ENCODE measurements around the gene PEX16.

GRCh38 chr11:45917623-45918330 is at the start of gene PEX16:
- TF ChIP-seq CTCF (IDR thresholded peaks at IDR 0.05; ENCODE audit: poor library complexity, severe bottlenecking) (no peak), POLR2AphosphoS5 (IDR thresholded peaks at IDR 0.05) (peak; percentile 73), EP300 (conservative IDR thresholded peaks at IDR 0.05; ENCODE audit: poor library complexity, severe bottlenecking) (peak; percentile 65), EZH2 (IDR thresholded peaks at IDR 0.05; ENCODE audit: borderline replicate concordance, insufficient read depth, low read length, poor library complexity, severe bottlenecking) (no peak), REST (IDR thresholded peaks at IDR 0.05; ENCODE audit: borderline replicate concordance) (no peak), SMC3 (conservative IDR thresholded peaks at IDR 0.05; ENCODE audit: poor library complexity) (no peak), MXI1 (conservative IDR thresholded peaks at IDR 0.05; ENCODE audit: poor library complexity, severe bottlenecking) (peak; percentile 84)
